Calu3 (cell line): ENCODE results near the gene RWDD1. TPM values are rescaled to one million over a fixed set of nuclear protein-coding genes. Genes with fewer than 3 reads are reported as not detected.
A peak's percentile ranks its signal among the peaks of the same experiment; 100 is the strongest.

Experiments
- Bru-seq: library from RNA; stranded (reverse); fragments of 400-500 nt; gene quantifications from one replicate; lab custom pipeline; 2021; lab: Mats Ljungman, UMichigan
- BruChase-seq, 2 experiments: library from RNA; stranded (reverse); fragments of 400-500 nt; gene quantifications; one replicate each; lab custom pipeline; 2021; lab: Mats Ljungman, UMichigan
- BruUV-seq: library from RNA; stranded (reverse); fragments of 400-500 nt; replicated peaks from 2 replicates; lab custom pipeline; 2021; lab: Mats Ljungman, UMichigan
- CTCF ChIA-PET: fragments of 300-600 bp; sonication (Branson Sonifier 250); formaldehyde crosslinking; loops from one replicate; lab custom pipeline; 2022; ENCODE audit warnings: antibody characterized with exemption; lab: Charles Lee
- DNase-seq: peaks from one replicate; pipeline ENCODE4 v3.0.0; 2022
- H3K27ac Mint-ChIP-seq: one replicate; pipeline ENCODE4 v1.8.0; 2022; ENCODE audit warnings: mixed read lengths; ENCODE audit not compliant: unreplicated experiment
- H3K27me3 Mint-ChIP-seq: one replicate; pipeline ENCODE4 v1.8.0; 2022; ENCODE audit warnings: mixed read lengths; ENCODE audit not compliant: unreplicated experiment
- H3K36me3 Mint-ChIP-seq: one replicate; pipeline ENCODE4 v1.8.0; 2022; ENCODE audit warnings: mild to moderate bottlenecking, moderate library complexity, mixed read lengths; ENCODE audit not compliant: insufficient read depth, unreplicated experiment
- H3K4me1 Mint-ChIP-seq: one replicate; pipeline ENCODE4 v1.8.0; 2022; ENCODE audit warnings: mild to moderate bottlenecking, low read depth, mixed read lengths; ENCODE audit not compliant: unreplicated experiment
- H3K4me3 Mint-ChIP-seq: one replicate; pipeline ENCODE4 v1.8.0; 2022; ENCODE audit warnings: mild to moderate bottlenecking, low read depth, moderate library complexity, mixed read lengths; ENCODE audit not compliant: unreplicated experiment
- H3K9me3 Mint-ChIP-seq: one replicate; pipeline ENCODE4 v1.8.0; 2022; ENCODE audit warnings: low read depth, mixed read lengths; ENCODE audit not compliant: unreplicated experiment
- CTCF ChIP-seq: fragments of 200-600 bp; IDR thresholded peaks from one replicate; pipeline ENCODE4 v1.8.0; 2022; ENCODE audit warnings: antibody characterized with exemption; ENCODE audit not compliant: unreplicated experiment
- intact Hi-C: fragments of 100-400 bp; cut with micrococcal nuclease; formaldehyde crosslinking; loops from one replicate; pipeline ENCODE4 v1.10.0; 2022; ENCODE audit not compliant: unreplicated experiment
- long read RNA-seq: library from polyadenylated mRNA; stranded (forward); transcript quantifications from one replicate; pipeline ENCODE4 v2.0.0, GENCODE V29; 2022
- total RNA-seq: library from RNA; stranded (reverse); gene quantifications from 2 replicates; pipeline ENCODE4 v1.2.3, GENCODE V29; 2022

Gene RWDD1
- total RNA-seq (22.5 and 29.5 TPM in 2 replicates), Bru-seq, nascent RNA (percentile 77 among the genes with signal in this experiment), BruChase-seq, experiment 1, labeled RNA remaining after a 6-hour chase (percentile 69 among the genes with signal in this experiment), BruChase-seq, experiment 2, labeled RNA remaining after a 2-hour chase (percentile 59 among the genes with signal in this experiment)
- long read RNA-seq, full-length matches to known transcripts, result 57 of 63 reads
- long read RNA-seq, partial matches to known transcripts, result 3 of 63 reads
- long read RNA-seq, other reads (novel, unspliced or antisense), result 3 of 63 reads

GRCh38 chr6:116570856-116571682 is at the start of gene RWDD1:
Gene RWDD1 (plus strand): TSS chr6:116571504. CDS start chr6:116571583, 79 bp downstream.
- TSS peak; percentile 93 for BruUV-seq
- Mint-ChIP-seq H3K4me1 (no peaks in the 10 kb centered on the region), H3K4me3 (peak within 1 kb of the TSS; percentile 99)

GRCh38 chr6:116522896-116523295 is 48.4 kb upstream of the RWDD1 start:
- TF ChIP-seq CTCF, result no peak
- no peak overlapping the region for H3K27ac Mint-ChIP-seq
- DNase-seq, result no peak
- no TSS peak for BruUV-seq
- CTCF ChIA-PET, result interaction anchor here (0.8 kb wide), 1 partner anchor 38 kb away, joined by 3 read pairs; no protein-coding TSS in a partner anchor
- no peak overlapping the region for H3K4me3 Mint-ChIP-seq
- H3K9me3 Mint-ChIP-seq, result no peaks in the 10 kb centered on the region
- H3K36me3 Mint-ChIP-seq, result no peaks in the 10 kb centered on the region
- peaks cover 14% of the 10 kb centered on the region for H3K27me3 Mint-ChIP-seq
- intact Hi-C loops, result no loop called here
- H3K4me1 Mint-ChIP-seq, result no peaks in the 10 kb centered on the region

More at GRCh38 chr6:116570856-116571682, at the start of gene RWDD1:
- Mint-ChIP-seq H3K27ac (peak within 1 kb of the TSS; percentile 96), H3K9me3 (no peaks in the 10 kb centered on the region), H3K36me3 (peaks cover 26% of the 10 kb centered on the region), H3K27me3 (peaks cover 16% of the 10 kb centered on the region)
- intact Hi-C loops, result no loop called here
- no peak for TF ChIP-seq CTCF
- CTCF ChIA-PET, result interaction anchor here (1.0 to 2.1 kb wide), 5 partner anchors 8 to 302 kb away, joined by 4 to 21 read pairs (median 4); partner anchors contain the start of gene CALHM5
- peak; percentile 99 for DNase-seq

GRCh38 chr6:116524236-116524635 is 47.1 kb upstream of the RWDD1 start:
- no TSS peak for BruUV-seq
- Mint-ChIP-seq H3K27ac (no peak overlapping the region), H3K36me3 (no peaks in the 10 kb centered on the region), H3K9me3 (no peaks in the 10 kb centered on the region), H3K4me1 (peaks cover 8% of the 10 kb centered on the region), H3K4me3 (no peak overlapping the region), H3K27me3 (peaks cover 1% of the 10 kb centered on the region)
- no peak for TF ChIP-seq CTCF
- no peak for DNase-seq
- CTCF ChIA-PET, result no interaction called here
- intact Hi-C loops, result no loop called here

- no TSS peak for BruUV-seq
- intact Hi-C loops, result no loop called here
- H3K27ac Mint-ChIP-seq, result no peak overlapping the region
- peaks cover 15% of the 10 kb centered on the region for H3K4me1 Mint-ChIP-seq
- peaks cover 18% of the 10 kb centered on the region for H3K27me3 Mint-ChIP-seq
- no peak for TF ChIP-seq CTCF
- H3K36me3 Mint-ChIP-seq, result no peaks in the 10 kb centered on the region
- no peak for DNase-seq
- CTCF ChIA-PET, result no interaction called here
- H3K4me3 Mint-ChIP-seq, result no peak overlapping the region
- H3K9me3 Mint-ChIP-seq, result no peaks in the 10 kb centered on the region
Observed at GRCh38 chr6:116528133-116528532, 43.2 kb upstream of the RWDD1 start.
